Stimulated activated CD4-positive, alpha-beta T cell treated with anti-CD3 and anti-CD28 coated beads, Interleukin-1b, Interleukin-23, amount 100 ng/mL, for 48 hours (primary cell): Measurements from ENCODE around the gene ZBTB7C.

Experiments
- DNase-seq: peaks from one replicate; pipeline ENCODE4 v3.0.0-alpha.2; 2020

The ZBTB7C gene

GRCh38 chr18:48319801-48320638 is 89.2 kb downstream of the ZBTB7C start:
- no peak for DNase-seq

GRCh38 chr18:48318436-48318835 is 90.7 kb downstream of the ZBTB7C start:
- no peak for DNase-seq

GRCh38 chr18:48317781-48318381 is 91.3 kb downstream of the ZBTB7C start:
- no peak for DNase-seq

DNA sequence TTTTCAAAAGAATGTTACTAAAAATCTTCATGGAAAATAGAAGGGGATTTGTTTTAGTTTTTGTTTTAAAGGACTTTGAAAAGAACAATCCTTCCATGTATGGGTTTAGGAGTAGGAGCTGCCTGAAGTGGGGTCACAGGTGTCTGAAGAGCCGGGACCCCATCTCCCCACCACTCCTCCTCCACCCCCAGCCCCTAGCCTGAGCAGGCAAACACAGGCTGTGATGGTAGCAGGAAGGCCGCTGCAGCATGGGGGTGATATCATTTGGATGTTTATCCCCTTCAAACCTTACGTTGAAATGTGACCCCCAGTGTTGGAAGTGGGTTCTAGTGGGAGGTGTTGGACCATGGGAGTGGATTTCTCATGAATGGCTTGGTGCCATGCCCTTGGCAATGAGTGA is 93.0 kb downstream of the ZBTB7C start:
- no peak for DNase-seq

DNA sequence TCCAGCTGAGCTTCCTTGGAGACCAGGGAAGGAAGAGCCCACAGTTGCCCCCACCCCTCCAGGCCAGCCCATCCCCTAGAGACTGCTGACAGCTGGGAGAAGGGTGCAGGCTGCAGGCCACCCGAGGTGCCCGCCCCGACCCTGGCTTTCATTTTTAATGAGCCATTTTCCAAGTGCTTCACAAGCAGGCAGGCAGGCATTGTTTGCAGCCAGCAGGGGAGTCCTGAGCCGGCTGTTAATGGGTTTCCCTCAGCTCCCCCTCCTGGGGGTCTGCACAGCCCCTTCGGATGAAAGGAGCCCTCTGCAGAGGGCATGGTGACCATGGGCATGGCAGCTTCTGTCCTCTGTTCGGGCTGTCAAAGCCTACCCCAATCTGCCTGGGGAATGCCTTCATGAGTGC is 94.5 kb downstream of the ZBTB7C start:
- no peak for DNase-seq

DNA sequence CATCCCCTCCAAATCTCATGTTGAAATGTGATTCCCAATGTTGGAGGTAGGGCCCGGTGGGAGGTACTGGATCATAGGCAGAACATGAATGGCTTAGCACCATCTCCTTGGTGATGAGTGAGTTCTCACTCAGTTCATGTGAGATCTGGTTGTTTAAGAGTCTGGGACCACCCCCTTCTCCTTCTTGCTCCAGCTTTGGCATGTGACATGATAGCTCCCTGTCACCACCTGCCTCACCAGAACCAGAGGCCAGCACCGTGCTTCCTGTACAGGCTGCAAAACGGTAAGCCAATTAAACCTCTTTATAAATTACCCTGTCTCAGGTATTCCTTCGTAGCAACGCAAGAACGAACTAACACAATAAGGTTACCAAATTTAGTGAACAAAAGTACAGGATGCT is 95.4 kb downstream of the ZBTB7C start:
- no peak for DNase-seq

- no peak for DNase-seq
Measured at GRCh38 chr18:48312066-48312465, 97.1 kb downstream of the ZBTB7C start.

DNA sequence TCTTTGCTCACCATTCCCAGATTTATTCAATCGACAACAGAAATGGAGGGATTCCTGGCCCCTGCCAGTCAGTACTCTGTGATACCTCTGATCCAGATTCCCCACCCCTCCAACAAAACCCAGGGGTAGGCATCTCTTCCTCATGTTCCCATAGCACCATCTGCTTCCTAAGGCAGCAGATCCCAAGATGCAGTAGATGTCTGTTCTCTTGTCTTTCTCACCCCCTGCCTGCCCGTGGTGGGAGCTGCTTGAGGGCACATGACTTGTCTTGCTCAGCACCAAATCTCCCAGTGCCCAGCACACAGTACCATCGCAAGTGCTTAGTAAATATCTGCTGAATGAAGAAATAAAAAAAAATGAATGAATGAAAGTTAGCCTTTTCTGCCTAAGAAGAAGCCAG is 98.2 kb downstream of the ZBTB7C start:
- DNase-seq, result no peak

DNA sequence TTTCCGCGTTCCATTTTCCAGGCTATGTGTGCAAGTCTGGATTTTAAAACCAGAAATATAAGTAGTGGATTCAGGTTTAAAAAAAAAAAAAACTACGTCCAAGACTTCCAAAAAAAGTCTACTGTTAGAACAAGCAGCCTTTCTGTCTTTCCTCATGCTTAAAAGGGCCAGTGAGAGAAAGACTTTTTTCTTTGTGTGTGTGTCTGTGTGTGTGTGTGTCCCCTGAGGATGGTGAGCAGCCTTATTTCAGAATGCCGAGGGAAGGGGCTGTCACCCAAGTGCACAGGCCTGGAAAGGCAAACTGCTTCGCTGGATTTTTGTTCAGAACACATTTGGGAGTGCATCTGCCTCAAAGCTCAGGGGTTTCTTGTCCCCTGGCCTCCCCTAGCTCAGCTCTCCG is 98.8 kb downstream of the ZBTB7C start:
- DNase-seq, result no peak

GRCh38 chr18:48308755-48309575 is 100.2 kb downstream of the ZBTB7C start:
- DNase-seq, result no peak

DNA sequence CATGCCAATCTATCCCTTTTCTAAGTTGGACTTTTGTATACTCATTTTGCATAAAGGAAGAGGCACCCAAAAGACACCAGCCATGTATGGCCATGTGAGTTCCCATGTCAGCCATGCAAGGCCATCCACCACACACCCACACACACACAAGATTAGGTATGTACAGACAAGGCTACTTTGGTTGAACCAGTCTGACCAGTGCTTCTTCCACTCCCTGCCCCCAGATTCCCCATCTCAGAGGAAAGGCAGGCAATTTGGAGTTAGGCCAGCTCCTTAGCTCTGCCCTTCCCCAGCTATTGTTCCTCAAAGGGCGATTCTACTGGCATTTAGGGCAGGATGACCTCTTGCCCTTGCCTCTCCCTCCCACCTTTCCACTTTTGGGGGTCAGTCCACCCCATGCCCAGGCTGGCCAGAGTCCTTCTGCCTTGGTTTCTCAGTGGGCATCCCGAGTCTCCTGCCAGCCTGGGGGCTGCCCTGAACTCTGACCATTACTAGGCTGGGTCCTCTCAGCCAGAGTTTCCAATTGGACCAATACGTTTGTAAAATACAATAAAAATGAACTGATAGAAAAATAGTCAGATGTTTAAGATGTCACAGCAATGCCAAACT is 101.1 kb downstream of the ZBTB7C start:
- no peak for DNase-seq

DNA sequence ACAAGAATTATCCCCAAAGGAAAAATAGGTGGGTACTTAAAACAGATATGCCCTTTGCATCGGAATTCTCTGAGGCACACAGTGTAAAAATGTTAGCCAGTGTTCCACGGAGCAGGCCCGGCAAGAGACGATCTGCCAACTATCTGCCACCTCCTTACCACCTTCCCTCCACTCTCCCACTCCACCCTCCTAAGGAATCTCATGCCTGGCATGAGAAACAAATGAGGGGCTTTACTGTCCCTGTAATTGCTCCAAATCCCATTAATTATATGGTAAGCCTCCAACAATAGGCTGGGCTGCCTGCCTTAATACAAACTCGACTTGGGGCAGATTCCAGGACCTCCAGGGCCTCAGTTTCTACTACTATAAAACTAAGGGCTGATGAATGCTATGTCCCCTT is 102.3 kb downstream of the ZBTB7C start:
- no peak for DNase-seq

- DNase-seq, result no peak
Measured at GRCh38 chr18:48304906-48305693, 104.1 kb downstream of the ZBTB7C start.

DNA sequence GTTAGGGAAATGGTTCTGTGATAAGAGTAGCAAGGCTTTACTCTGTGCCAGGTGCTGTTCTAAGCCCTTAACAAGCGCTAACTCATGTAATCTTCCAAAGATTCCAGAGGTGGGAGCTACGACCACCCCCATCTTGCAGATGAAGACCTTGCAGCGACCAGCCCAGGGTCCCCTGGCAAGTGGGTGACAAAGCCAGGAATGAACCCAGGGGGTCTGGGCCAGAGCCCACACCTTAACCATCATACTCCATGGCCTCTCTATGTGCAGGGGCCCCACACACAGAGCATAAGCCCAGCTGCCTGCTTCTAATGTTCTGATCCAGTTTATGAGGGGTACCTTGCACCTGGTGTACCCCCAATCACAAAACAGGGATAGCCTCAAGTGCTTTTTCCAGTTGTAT is 105.3 kb downstream of the ZBTB7C start:
- no peak for DNase-seq

DNA sequence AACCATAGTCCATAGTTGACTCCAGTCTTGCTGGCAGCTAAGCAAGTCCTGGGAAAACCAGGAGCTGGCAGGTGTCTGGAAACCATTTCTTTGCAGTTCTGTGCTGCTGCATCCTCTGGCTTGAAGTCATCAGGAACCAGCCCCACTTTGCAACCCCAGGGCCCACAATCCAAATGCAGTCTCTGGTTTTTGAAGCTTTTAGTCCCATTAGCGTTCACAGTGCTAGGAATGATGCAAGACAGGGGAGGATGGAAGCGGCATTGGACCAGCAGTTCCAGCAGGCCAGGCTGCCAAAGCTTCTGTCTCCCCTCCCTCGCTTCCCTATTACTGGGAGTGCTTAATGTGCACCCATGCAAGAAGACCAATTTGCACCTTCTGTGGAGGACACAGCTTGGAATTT is 106.4 kb downstream of the ZBTB7C start:
- no peak for DNase-seq

GRCh38 chr18:48300463-48300961 is 108.7 kb downstream of the ZBTB7C start:
- no peak for DNase-seq

DNA sequence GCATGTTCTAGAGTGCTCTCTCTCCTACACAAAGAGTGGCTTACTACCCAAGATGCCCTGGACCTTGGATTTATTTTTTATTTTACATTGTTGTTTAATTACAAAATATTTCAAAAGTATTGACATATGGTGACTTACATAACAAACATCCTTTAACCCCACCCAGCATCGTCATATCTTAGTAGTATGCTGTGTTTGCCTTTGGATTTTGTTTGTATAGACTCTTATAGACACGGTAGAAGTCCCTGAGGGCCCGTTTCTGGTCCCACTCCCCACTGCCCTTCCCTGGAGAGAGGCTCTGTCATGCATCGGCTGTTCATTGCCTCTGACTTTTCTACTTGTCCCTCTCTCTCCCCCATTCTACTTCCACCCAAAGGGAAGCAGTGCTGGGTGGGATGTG is 112.0 kb downstream of the ZBTB7C start:
- DNase-seq, result no peak

GRCh38 chr18:48296581-48296980 is 112.6 kb downstream of the ZBTB7C start:
- no peak for DNase-seq

- DNase-seq, result no peak
Measured at GRCh38 chr18:48295586-48296311, 113.4 kb downstream of the ZBTB7C start.

- no peak for DNase-seq
Measured at GRCh38 chr18:48294899-48295585, 114.1 kb downstream of the ZBTB7C start.
